Measurements from ENCODE around the gene IL18R1. TPM values are rescaled to one million over a fixed set of nuclear protein-coding genes. Genes with fewer than 3 reads are reported as not detected.

The IL18R1 gene
- total and polyA plus RNA-seq, 7 experiments from 2014 or later, result 0.77 to 52.8 (median 2.5) TPM

- ATAC-seq, result no peak
Measured at GRCh38 chr2:102331311-102331980, 24.1 kb upstream of the IL18R1 start.

GRCh38 chr2:102334486-102334885, 21.1 kb upstream of the IL18R1 start:
- no peaks in the 10 kb centered on the region for H3K9me3 ChIP-seq (ENCODE audit: control insufficient read depth in 2 of 3, low read length in 3 of 3)
- H3K9me3 Mint-ChIP-seq, result peaks cover 0 to 18% (median 0%) of the 10 kb centered on the region in 11 donors
- no peaks in the 10 kb centered on the region for H3K4me1 ChIP-seq (ENCODE audit: control insufficient read depth in 2 of 2, insufficient read depth in 2 of 2, low read length in 2 of 2)
- H3K4me3 Mint-ChIP-seq, result no peak overlapping the region
- no peak overlapping the region for H3K27ac Mint-ChIP-seq
- H3K27me3 Mint-ChIP-seq, result peaks cover 0 to 19% (median 0%) of the 10 kb centered on the region in 5 donors
- CTCF ChIA-PET, result interaction anchor here (0.7 kb wide), 1 partner anchor 59 kb away, joined by 9 read pairs; no protein-coding TSS in a partner anchor
- ATAC-seq, result no peak
- H3K4me1 Mint-ChIP-seq, result peaks cover 0 to 4% (median 0%) of the 10 kb centered on the region in 7 donors
- DNase-seq, result no peak
- intact Hi-C loops (cut with micrococcal nuclease), result no loop called here
- H3K36me3 Mint-ChIP-seq, result peaks cover 0 to 13% (median 0%) of the 10 kb centered on the region in 5 donors
- POLR2A ChIA-PET, result no interaction called here
- H3K4me3 ChIP-seq (ENCODE audit: low read length), result no peak overlapping the region
- H3K27ac ChIP-seq (ENCODE audit: low read depth, low read length), result no peak overlapping the region
- no peaks in the 10 kb centered on the region for H3K27me3 ChIP-seq (ENCODE audit: control insufficient read depth in 2 of 2, insufficient read depth in 2 of 2, low read length in 2 of 2)
- no peaks in the 10 kb centered on the region for H3K36me3 ChIP-seq (ENCODE audit: control insufficient read depth in 2 of 3, insufficient read depth in 3 of 3, low read length in 3 of 3)

More at GRCh38 chr2:102331311-102331980, 24.1 kb upstream of the IL18R1 start:
- H3K4me1 ChIP-seq (ENCODE audit: control insufficient read depth in 2 of 2, insufficient read depth in 2 of 2, low read length in 2 of 2), result no peaks in the 10 kb centered on the region
- Mint-ChIP-seq H3K4me1 (no peaks in the 10 kb centered on the region), H3K27ac (no peak overlapping the region), H3K36me3 (peaks cover 0 to 26% (median 0%) of the 10 kb centered on the region in 5 donors), H3K4me3 (no peak overlapping the region), H3K9me3 (peaks cover 0 to 22% (median 0%) of the 10 kb centered on the region in 11 donors), H3K27me3 (peaks cover 0 to 32% (median 2%) of the 10 kb centered on the region in 5 donors)
- H3K36me3 ChIP-seq (ENCODE audit: control insufficient read depth in 2 of 3, insufficient read depth in 3 of 3, low read length in 3 of 3), result no peaks in the 10 kb centered on the region
- intact Hi-C loops (cut with micrococcal nuclease), result no loop called here
- no peaks in the 10 kb centered on the region for H3K27me3 ChIP-seq (ENCODE audit: control insufficient read depth in 2 of 2, insufficient read depth in 2 of 2, low read length in 2 of 2)
- H3K27ac ChIP-seq (ENCODE audit: low read depth, low read length), result no peak overlapping the region
- no peak overlapping the region for H3K4me3 ChIP-seq (ENCODE audit: low read length)
- POLR2A ChIA-PET, result no interaction called here
- no peak for DNase-seq
- CTCF ChIA-PET, result interaction anchor here (0.7 kb wide), 1 partner anchor 24 kb away, joined by 3 read pairs; no protein-coding TSS in a partner anchor
- no peaks in the 10 kb centered on the region for H3K9me3 ChIP-seq (ENCODE audit: control insufficient read depth in 2 of 3, low read length in 3 of 3)

- no peaks in the 10 kb centered on the region for H3K36me3 ChIP-seq (ENCODE audit: control insufficient read depth in 2 of 3, insufficient read depth in 3 of 3, low read length in 3 of 3)
- Mint-ChIP-seq H3K4me1 (peaks cover 0 to 4% (median 0%) of the 10 kb centered on the region in 7 donors), H3K27me3 (peaks cover 0 to 10% (median 0%) of the 10 kb centered on the region in 5 donors), H3K4me3 (no peak overlapping the region), H3K9me3 (peaks cover 0 to 17% (median 0%) of the 10 kb centered on the region in 11 donors), H3K27ac (no peak overlapping the region), H3K36me3 (peaks cover 0 to 13% (median 0%) of the 10 kb centered on the region in 5 donors)
- no peaks in the 10 kb centered on the region for H3K27me3 ChIP-seq (ENCODE audit: control insufficient read depth in 2 of 2, insufficient read depth in 2 of 2, low read length in 2 of 2)
- no peak for DNase-seq
- H3K4me1 ChIP-seq (ENCODE audit: control insufficient read depth in 2 of 2, insufficient read depth in 2 of 2, low read length in 2 of 2), result no peaks in the 10 kb centered on the region
- no peak overlapping the region for H3K27ac ChIP-seq (ENCODE audit: low read depth, low read length)
- CTCF ChIA-PET, result no interaction called here
- intact Hi-C loops (cut with micrococcal nuclease), result no loop called here
- no peak overlapping the region for H3K4me3 ChIP-seq (ENCODE audit: low read length)
- POLR2A ChIA-PET, result no interaction called here
- H3K9me3 ChIP-seq (ENCODE audit: control insufficient read depth in 2 of 3, low read length in 3 of 3), result no peaks in the 10 kb centered on the region
- peak; percentile 70 for ATAC-seq
Measured at GRCh38 chr2:102335871-102336366, 19.7 kb upstream of the IL18R1 start.

GRCh38 chr2:102336502-102336945, 19.1 kb upstream of the IL18R1 start:
- peaks cover 0 to 17% (median 0%) of the 10 kb centered on the region in 11 donors for H3K9me3 Mint-ChIP-seq
- CTCF ChIA-PET, result no interaction called here
- no peaks in the 10 kb centered on the region for H3K27me3 ChIP-seq (ENCODE audit: control insufficient read depth in 2 of 2, insufficient read depth in 2 of 2, low read length in 2 of 2)
- DNase-seq, result no peak
- POLR2A ChIA-PET, result no interaction called here
- H3K4me3 ChIP-seq (ENCODE audit: low read length), result no peak overlapping the region
- ATAC-seq, result no peak
- intact Hi-C loops (cut with micrococcal nuclease), result no loop called here
- no peaks in the 10 kb centered on the region for H3K9me3 ChIP-seq (ENCODE audit: control insufficient read depth in 2 of 3, low read length in 3 of 3)
- H3K36me3 ChIP-seq (ENCODE audit: control insufficient read depth in 2 of 3, insufficient read depth in 3 of 3, low read length in 3 of 3), result no peaks in the 10 kb centered on the region
- no peak overlapping the region for H3K27ac Mint-ChIP-seq
- H3K4me1 ChIP-seq (ENCODE audit: control insufficient read depth in 2 of 2, insufficient read depth in 2 of 2, low read length in 2 of 2), result no peaks in the 10 kb centered on the region
- peaks cover 0 to 9% (median 0%) of the 10 kb centered on the region in 5 donors for H3K27me3 Mint-ChIP-seq
- H3K27ac ChIP-seq (ENCODE audit: low read depth, low read length), result no peak overlapping the region
- peaks cover 0 to 12% (median 0%) of the 10 kb centered on the region in 5 donors for H3K36me3 Mint-ChIP-seq
- peaks cover 0 to 4% (median 0%) of the 10 kb centered on the region in 7 donors for H3K4me1 Mint-ChIP-seq
- H3K4me3 Mint-ChIP-seq, result no peak overlapping the region

GRCh38 chr2:102337012-102337411, 18.6 kb upstream of the IL18R1 start:
- peaks cover 0 to 9% (median 0%) of the 10 kb centered on the region in 5 donors for H3K27me3 Mint-ChIP-seq
- DNase-seq, result no peak
- peaks cover 0 to 12% (median 0%) of the 10 kb centered on the region in 5 donors for H3K36me3 Mint-ChIP-seq
- no peaks in the 10 kb centered on the region for H3K4me1 ChIP-seq (ENCODE audit: control insufficient read depth in 2 of 2, insufficient read depth in 2 of 2, low read length in 2 of 2)
- H3K4me3 ChIP-seq (ENCODE audit: low read length), result no peak overlapping the region
- H3K4me1 Mint-ChIP-seq, result peaks cover 0 to 4% (median 0%) of the 10 kb centered on the region in 7 donors
- ATAC-seq, result no peak
- H3K4me3 Mint-ChIP-seq, result no peak overlapping the region
- intact Hi-C loops (cut with micrococcal nuclease), result no loop called here
- no peaks in the 10 kb centered on the region for H3K9me3 ChIP-seq (ENCODE audit: control insufficient read depth in 2 of 3, low read length in 3 of 3)
- no peaks in the 10 kb centered on the region for H3K27me3 ChIP-seq (ENCODE audit: control insufficient read depth in 2 of 2, insufficient read depth in 2 of 2, low read length in 2 of 2)
- no peak overlapping the region for H3K27ac Mint-ChIP-seq
- ChIA-PET CTCF (no interaction called here), POLR2A (no interaction called here)
- H3K36me3 ChIP-seq (ENCODE audit: control insufficient read depth in 2 of 3, insufficient read depth in 3 of 3, low read length in 3 of 3), result no peaks in the 10 kb centered on the region
- H3K27ac ChIP-seq (ENCODE audit: low read depth, low read length), result no peak overlapping the region
- H3K9me3 Mint-ChIP-seq, result peaks cover 0 to 16% (median 0%) of the 10 kb centered on the region in 11 donors

GRCh38 chr2:102337481-102338386, 17.9 kb upstream of the IL18R1 start:
- Histone ChIP-seq H3K36me3 (ENCODE audit: control insufficient read depth in 2 of 3, insufficient read depth in 3 of 3, low read length in 3 of 3) (no peaks in the 10 kb centered on the region), H3K9me3 (ENCODE audit: control insufficient read depth in 2 of 3, low read length in 3 of 3) (no peaks in the 10 kb centered on the region), H3K27ac (ENCODE audit: low read depth, low read length) (no peak overlapping the region), H3K27me3 (ENCODE audit: control insufficient read depth in 2 of 2, insufficient read depth in 2 of 2, low read length in 2 of 2) (no peaks in the 10 kb centered on the region), H3K4me1 (ENCODE audit: control insufficient read depth in 2 of 2, insufficient read depth in 2 of 2, low read length in 2 of 2) (no peaks in the 10 kb centered on the region), H3K4me3 (ENCODE audit: low read length) (no peak overlapping the region)
- CTCF ChIA-PET, result interaction anchor here (0.6 kb wide), 1 partner anchor 38 kb away, joined by 4 read pairs; no protein-coding TSS in a partner anchor
- no peak for ATAC-seq
- Mint-ChIP-seq H3K36me3 (peaks cover 0 to 7% (median 0%) of the 10 kb centered on the region in 5 donors), H3K4me1 (peaks cover 0 to 4% (median 0%) of the 10 kb centered on the region in 7 donors), H3K27me3 (peaks cover 0 to 4% (median 0%) of the 10 kb centered on the region in 5 donors), H3K27ac (no peak overlapping the region), H3K4me3 (no peak overlapping the region), H3K9me3 (peaks cover 0 to 9% (median 0%) of the 10 kb centered on the region in 11 donors)
- POLR2A ChIA-PET, result no interaction called here
- intact Hi-C loops (cut with micrococcal nuclease), result no loop called here
- DNase-seq, result no peak
